NCI-H128 (cell line): ENCODE measurements around the gene RTKN.
A peak's percentile ranks its signal among the peaks of the same experiment; 100 is the strongest.
"Not testable (repeated sequence)": the region's sequence is repeated elsewhere in the genome, so short reads cannot be mapped to it uniquely, and the experiment has no call there.

Experiments used
- DNase-seq: peaks from one replicate; lab custom pipeline; 2025; ENCODE audit not compliant: unreplicated experiment; lab: John Stamatoyannopoulos, UW

The RTKN gene

DNA sequence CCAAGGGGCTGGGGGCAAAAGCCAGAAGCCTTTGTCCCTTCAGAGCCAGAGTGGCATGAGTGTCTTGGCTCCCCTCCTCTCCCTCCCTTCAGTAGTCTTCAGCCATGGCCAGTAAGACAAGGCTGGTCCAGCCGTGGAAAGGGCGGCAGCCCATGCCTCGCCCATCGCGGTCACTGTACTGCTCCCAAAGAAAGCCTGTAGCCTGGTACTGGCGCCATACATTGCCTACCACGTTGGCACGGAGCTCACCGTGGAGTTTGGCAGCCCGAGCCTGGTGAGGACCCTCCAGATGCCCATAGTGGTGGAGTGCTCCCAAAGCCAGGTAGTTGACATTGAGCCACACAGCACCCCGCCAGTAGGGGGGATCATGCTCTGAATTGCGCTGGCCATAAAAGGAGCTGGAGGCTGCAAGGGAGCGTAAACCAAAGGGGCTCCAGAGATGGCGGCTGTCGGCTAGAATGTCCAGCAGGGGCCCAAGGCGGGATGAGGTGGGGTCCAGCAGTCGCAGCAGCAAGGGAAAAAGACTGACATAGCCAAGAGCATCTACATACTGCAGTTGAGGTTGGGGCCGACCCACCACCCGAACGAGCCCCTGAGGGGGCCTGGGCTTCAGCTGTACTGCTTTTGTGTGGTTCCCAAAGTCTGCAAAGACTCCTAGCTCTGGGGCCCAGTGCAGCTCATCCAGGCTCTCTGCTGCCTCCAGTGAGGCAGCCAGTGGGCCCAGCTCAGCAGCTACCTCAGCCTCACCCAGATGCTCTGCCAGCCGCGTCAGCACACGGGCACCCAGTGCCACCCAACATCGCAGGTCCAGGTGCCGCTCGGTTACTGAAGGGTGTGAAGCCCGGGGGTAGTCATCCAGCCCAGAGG, 19.7 kb upstream of the RTKN start:
- no peak for DNase-seq

DNA sequence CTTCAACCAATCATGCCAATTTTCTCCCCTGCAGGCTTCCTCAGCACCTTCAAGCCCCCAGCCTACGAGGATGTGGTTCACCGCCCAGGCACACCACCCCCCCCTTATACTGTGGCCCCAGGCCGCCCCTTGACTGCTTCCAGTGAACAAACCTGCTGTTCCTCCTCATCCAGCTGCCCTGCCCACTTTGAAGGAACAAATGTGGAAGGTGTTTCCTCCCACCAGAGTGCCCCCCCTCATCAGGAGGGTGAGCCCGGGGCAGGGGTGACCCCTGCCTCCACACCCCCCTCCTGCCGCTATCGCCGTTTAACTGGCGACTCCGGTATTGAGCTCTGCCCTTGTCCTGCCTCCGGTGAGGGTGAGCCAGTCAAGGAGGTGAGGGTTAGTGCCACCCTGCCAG, 18.4 kb upstream of the RTKN start:
- DNase-seq, result not testable (repeated sequence)

- DNase-seq, result not testable (repeated sequence)
Measured at GRCh38 chr2:74459503-74460118, 17.9 kb upstream of the RTKN start.

- no peak for DNase-seq
Measured at GRCh38 chr2:74458938-74459363, 17.2 kb upstream of the RTKN start.

GRCh38 chr2:74458132-74458937, 16.6 kb upstream of the RTKN start, which contains the start of gene WBP1:
WBP1 (plus strand) TSS chr2:74458438; CDS start chr2:74458603, 165 bp downstream.
- peak; percentile 98 for DNase-seq

GRCh38 chr2:74457549-74458131, 15.9 kb upstream of the RTKN start:
- DNase-seq, result peak; percentile 66

GRCh38 chr2:74457129-74457548, 15.4 kb upstream of the RTKN start:
- DNase-seq, result peak; percentile 66

- DNase-seq, result peak; percentile 95
Measured at GRCh38 chr2:74454654-74455511, 13.1 kb upstream of the RTKN start, which contains the start of gene INO80B. INO80B (plus strand) TSS chr2:74455087; CDS start chr2:74455117, 30 bp downstream.

DNA sequence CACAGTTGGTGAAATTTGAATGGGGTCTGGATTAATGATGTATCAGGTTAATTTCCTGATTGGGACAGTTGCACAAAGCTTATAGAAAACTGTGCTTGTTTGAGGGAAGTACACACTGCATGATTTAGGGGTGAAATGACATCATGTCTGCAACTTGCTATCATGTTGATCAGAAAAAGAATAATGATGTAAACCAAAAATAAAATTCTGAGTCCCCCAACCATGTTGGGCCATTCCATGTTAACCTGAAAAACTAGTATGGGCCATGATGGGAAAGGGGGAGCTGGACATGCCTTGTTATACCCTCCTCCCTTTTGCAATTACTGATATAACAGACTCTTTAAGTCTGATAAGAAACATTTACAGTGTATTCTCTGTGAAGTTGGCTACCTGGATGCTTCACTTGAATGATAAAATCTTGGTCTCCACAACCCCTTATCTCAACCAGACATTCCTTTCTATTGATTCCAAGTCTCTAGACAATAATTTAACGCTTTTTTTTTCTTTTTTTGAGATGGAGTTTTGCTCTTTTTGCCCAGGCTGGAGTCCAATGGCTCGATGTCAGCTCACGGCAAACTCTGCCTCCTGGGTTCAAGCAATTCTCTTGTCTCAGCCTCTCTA, 8.9 kb upstream of the RTKN start:
- no peak for DNase-seq

GRCh38 chr2:74448771-74449170, 7.0 kb upstream of the RTKN start:
- no peak for DNase-seq

GRCh38 chr2:74447230-74447999, 5.7 kb upstream of the RTKN start:
- DNase-seq, result no peak

DNA sequence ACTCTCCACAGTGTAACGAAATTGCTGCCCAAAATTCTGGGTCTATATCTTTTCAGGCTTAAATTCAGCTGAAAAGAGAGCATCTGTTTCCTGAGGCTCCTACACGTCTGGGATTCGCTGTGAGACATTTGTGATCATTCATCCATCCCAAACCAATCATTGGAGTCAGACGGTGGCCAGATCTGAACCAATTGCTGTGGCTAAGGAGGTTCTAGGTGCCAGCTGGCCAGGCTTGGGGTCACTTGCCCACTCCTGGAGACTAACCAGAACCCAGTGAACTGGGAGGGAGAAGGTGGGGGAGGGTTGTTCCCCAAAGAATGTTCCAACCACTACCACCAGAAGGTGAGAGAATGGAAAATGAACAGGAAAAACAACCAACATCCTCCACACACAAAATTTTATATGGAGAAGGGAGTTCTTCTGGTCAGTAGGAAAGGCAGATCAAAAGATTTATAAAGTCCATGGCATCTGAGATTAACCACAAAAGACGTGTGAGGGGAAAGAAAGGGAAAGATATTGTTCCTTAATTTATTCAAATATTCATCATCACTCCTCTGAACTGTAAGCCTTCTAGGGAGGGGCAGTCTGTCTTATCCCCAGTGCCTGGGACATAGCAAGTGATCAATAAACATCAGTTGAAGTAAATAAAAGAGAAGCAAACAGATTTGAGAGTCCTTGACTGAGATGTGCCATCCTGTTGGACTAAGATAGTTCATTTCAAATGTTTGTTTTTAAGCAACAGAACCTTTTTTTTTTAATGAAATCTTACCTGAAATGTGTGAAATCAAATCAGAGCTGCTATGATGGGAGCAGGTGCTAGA, 3.0 kb upstream of the RTKN start:
- DNase-seq, result no peak

GRCh38 chr2:74442483-74443297, 953 bp upstream of the RTKN start:
- not testable (repeated sequence) for DNase-seq

DNA sequence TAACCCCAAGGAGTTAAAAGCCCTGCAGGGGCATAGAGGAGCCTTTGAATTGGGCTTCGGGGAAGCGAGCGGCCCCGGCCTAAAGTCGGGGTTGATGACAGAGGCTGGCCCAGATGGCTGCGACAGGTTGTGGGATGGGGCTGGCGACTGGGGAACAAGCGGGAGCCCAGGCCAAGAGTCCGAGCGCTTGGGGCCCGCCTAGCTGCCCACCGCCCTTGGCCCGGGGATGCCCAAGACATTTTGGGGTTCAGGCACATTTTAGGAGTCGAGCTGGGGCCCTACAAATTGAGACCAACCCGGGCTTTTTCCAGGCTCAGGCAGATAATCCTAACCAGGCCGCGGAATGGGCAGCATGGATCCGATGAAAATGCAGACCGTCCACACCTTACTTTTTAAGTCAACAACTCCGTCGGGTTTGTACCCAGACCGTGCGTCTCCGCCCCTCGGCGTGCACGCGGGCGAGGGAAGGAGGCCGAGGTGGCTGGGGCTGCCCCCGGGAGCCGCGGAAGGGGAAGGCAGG, 507 bp downstream of the RTKN start:
- no peak for DNase-seq

DNA sequence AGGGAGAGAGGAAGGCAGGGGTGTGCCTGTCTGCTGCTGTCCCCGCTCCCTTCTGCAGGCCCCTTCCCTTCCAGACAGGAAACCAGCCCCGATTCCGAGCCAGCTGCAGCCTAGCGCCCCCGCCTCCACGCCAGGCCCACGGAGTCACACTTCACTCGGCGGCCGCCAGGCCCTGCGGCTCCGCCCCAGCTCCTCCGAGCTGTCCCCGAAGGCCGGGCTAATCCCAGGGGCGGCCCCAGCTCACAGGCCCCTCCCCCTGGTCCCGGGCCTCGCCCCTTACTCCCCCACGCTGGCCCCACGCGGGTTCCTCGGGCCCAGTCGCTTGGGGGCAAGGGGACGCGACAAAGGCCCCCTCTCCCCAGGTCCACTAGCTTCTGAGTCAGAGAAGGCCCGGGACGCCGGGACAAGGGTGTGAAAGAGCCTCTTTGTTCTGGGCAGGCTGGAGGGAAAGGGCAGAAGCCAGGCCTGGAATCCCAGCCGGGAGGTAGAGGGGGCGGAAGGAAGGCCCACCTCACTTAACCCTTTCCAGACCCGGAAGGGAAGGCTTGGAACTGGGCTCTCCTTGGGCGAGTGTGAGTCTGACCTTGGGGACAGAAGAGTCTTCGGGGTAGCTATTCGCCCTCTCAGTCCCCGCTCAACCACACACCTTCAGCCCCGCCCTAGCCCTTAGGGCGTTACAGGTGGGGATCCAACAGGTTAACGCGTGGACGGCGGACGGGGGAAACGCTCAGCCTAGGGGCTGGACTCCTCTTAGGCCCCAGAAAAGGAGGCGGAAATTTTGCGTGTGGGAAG, 1.2 kb downstream of the RTKN start:
- peak; percentile 39 for DNase-seq

DNA sequence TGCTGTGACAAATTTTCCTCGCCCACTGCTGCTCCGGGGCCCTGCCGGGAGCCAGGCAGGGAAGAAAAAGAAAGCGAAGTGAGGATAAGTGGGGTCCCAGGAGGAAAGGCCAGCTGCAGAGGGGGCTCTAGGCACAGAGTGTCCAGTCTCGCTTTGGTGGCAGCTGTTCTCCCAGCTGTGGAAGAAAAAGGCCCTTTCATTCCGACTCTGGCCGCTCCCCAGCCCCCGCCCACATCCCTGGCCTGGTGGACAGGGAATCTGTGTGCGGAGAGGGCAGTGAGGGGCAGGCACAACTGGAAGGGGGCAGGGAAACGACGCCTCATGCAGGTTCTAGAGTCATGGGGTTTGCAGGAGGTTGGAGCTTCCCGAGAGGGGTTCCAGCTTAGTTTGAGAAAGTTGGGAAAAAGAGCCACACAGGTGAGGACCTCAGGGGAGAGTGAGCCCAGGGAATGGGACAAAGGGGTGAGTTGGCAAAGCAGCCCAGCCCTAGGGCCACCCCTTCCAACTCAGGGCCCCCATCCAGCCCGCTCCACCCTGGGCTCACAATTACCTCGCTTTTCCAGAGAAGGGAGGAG, 1.8 kb downstream of the RTKN start:
- no peak for DNase-seq
